IPS-18a (cell line): ENCODE data around the gene CPTP.

Experiments used
- H3K27ac ChIP-seq: one replicate; pipeline ENCODE4 v1.5.1; 2013; ENCODE audit warnings: low read length
- H3K27me3 ChIP-seq: one replicate; pipeline ENCODE4 v1.6.1; 2013; ENCODE audit warnings: mild to moderate bottlenecking, low read length; ENCODE audit not compliant: control insufficient read depth, insufficient read depth
- H3K36me3 ChIP-seq: one replicate; pipeline ENCODE4 v1.6.1; 2013; ENCODE audit warnings: low read depth, low read length; ENCODE audit not compliant: control insufficient read depth
- H3K4me1 ChIP-seq: one replicate; pipeline ENCODE4 v1.6.1; 2013; ENCODE audit warnings: low read depth, low read length; ENCODE audit not compliant: control insufficient read depth
- H3K4me3 ChIP-seq: one replicate; pipeline ENCODE4 v1.5.1; 2013; ENCODE audit warnings: low read length
- H3K9ac ChIP-seq: one replicate; pipeline ENCODE4 v1.6.1; 2013; ENCODE audit warnings: mild to moderate bottlenecking, low read length, moderate library complexity
- H3K9me3 ChIP-seq: one replicate; pipeline ENCODE4 v1.6.1; 2013; ENCODE audit warnings: low read depth, low read length; ENCODE audit not compliant: control insufficient read depth

Gene CPTP

DNA sequence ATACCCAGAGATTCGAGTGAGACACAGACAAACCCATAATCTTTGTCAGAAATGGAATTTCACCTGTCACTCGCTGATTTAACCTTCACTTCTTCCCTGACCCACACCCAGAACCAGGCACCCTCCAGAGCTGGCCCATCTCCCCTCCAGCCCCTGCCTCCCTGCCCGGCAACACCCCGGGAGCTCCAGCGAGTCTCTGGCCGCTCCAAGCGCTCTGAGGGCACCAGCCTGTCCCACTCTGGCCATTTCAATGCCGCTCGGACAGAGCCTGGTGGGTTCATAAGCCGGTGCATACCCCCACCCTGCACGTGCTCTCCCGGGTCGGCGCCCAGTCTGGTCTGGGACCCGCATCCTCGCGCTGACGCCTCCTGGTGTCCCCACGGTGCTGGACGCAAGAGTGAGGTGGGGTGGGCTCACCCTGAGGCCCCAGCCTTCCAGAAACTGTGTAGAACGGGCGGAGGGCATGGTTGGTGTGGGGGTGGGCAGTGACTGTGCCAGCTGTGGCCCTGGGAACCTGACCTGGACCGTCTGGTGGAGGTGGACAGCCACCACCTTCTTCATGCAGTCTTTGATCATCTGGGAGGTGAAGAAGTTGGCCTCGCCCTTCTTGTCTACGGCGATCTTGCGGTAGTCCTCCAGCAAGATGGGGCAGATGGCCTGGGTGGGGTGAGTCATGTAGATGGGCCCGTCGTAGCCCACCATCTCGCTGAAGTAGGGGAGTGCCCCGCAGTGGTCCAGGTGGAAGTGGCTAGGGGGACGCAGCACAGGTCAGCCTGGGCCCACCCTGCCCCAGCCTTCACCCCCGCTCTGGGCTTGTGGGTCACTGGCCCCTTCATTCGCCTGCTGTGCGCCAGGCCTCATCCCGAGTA lies 5.6 kb upstream of the CPTP start:
- no peaks in the 10 kb centered on the region for H3K27me3 ChIP-seq
- no peaks in the 10 kb centered on the region for H3K9me3 ChIP-seq
- H3K4me1 ChIP-seq: peaks cover 9% of the 10 kb centered on the region
- no peak overlapping the region for H3K4me3 ChIP-seq
- no peak overlapping the region for H3K9ac ChIP-seq
- no peak overlapping the region for H3K27ac ChIP-seq
- peaks cover 27% of the 10 kb centered on the region for H3K36me3 ChIP-seq

DNA sequence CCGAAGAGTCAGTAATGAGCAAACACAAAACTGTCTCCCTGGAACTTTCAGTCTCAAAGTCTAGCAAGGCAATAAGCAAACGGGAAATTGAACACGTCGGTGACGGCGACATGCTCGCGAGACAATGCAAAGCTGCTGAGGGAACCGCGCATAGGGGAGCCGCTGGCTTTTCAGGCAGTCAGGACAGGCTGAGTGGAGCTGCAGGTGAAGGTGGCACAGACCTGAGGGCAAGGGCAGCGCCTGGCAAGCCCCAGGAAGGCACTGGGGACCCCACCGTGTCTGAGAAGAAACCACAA lies 5.0 kb upstream of the CPTP start:
- Histone ChIP-seq H3K4me1 (peaks cover 9% of the 10 kb centered on the region), H3K27ac (no peak overlapping the region), H3K4me3 (no peak overlapping the region), H3K9me3 (no peaks in the 10 kb centered on the region), H3K27me3 (no peaks in the 10 kb centered on the region), H3K36me3 (peaks cover 22% of the 10 kb centered on the region), H3K9ac (no peak overlapping the region)

DNA sequence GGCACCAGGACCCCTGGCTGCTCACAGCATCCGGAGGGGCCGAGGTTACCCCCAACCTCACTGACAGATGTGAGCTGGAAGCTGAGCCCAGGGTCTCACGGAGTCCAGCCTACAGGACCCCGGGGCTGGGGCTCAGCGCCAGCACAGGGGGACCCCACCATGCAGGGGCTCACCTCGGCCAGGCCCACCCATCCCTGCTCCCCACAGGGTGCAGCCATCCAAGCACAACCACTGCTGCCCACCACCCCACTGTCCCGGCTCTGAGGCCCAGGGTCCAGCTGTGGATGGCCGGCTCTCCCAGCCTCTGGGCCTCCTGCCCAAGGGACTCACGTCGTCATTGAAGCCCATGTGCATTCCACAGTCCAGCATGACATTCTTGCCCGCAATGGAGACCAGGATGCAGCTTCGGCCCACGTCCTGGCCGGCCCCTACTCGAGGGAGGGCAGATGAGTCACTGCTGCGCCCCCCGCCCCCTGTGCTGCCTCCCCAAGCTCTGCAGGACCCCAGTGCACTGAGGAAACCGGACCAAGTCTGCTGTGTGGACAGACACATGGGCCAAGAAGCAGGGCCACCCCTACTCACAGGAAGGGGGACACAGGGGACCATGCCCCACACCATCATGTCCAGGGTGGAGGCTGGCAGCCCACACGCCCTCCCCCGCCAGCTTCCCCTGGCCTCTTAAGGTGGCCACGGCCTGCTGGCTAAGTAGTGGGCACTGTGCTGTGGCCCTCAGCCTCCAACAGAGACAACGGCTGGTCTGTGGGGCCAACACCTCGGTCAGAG lies 3.7 kb upstream of the CPTP start:
- Histone ChIP-seq H3K27me3 (no peaks in the 10 kb centered on the region), H3K4me1 (peaks cover 2% of the 10 kb centered on the region), H3K27ac (no peak overlapping the region), H3K9me3 (no peaks in the 10 kb centered on the region), H3K9ac (no peak overlapping the region), H3K36me3 (peaks cover 18% of the 10 kb centered on the region), H3K4me3 (no peak overlapping the region)

DNA sequence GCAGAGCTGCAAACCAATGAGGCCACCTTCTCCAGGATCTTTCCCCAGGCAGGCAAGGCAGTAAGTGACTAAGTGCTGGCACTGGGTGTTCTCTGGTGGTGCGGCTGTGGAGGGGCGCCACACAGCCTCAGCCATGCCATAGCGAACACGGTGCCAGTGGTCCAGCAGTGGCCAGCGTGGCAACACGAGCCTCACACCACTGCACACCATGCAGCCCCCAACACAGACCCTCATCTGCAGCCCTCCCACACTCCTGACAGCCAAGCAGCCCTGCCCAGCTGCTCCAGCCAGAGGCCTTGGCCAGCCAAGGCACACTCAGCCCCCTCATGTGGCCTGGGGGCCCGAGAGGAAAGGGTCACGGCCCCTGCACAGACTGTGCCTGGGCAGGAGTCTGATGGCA lies 3.1 kb upstream of the CPTP start:
- peaks cover 18% of the 10 kb centered on the region for H3K36me3 ChIP-seq
- no peaks in the 10 kb centered on the region for H3K9me3 ChIP-seq
- H3K27ac ChIP-seq: no peak overlapping the region
- H3K4me3 ChIP-seq: no peak overlapping the region
- no peaks in the 10 kb centered on the region for H3K27me3 ChIP-seq
- no peaks in the 10 kb centered on the region for H3K4me1 ChIP-seq
- no peak overlapping the region for H3K9ac ChIP-seq

DNA sequence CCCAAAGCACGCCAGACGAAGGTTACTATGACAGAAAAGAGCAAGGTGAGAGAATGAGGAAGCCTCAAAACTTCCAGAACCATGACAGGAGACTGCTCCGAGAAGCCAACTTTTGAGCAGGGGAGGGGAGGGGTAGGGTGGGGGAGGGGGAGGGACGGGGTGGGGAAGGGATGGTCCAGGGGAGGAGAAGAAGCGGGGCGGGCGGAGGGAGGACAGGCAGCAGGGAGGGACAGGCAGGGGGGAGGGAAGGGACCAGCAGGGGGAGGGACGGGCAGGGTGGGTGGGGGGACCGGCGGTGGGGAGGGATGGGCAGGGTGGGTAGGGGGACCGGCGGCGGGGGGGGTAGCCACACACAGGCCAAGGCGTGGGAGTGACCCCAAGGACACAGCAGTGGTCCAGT lies 2.2 kb upstream of the CPTP start:
- no peaks in the 10 kb centered on the region for H3K27me3 ChIP-seq
- H3K36me3 ChIP-seq: peaks cover 13% of the 10 kb centered on the region
- no peak overlapping the region for H3K27ac ChIP-seq
- no peak overlapping the region for H3K4me3 ChIP-seq
- H3K9me3 ChIP-seq: no peaks in the 10 kb centered on the region
- no peak overlapping the region for H3K9ac ChIP-seq
- H3K4me1 ChIP-seq: no peaks in the 10 kb centered on the region

DNA sequence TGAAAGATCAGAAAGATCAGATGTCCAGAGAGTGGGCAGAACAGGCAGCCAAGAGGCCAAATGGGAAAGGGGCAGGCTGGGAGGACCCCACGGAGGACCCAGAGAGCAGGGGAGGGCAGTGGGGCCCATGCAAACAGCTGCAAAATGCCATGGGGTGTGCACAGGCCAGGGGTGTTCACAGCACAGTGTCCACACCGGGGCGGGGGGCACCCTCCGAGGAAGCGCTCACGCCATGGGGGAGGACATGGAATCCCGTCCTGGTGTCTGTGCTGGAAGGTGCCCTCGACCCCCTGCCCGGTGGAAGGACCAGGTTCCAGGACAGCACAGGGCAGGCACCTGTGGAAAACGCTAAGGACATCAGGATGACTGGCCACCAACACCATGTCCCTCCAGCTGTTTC lies 1.6 kb upstream of the CPTP start:
- Histone ChIP-seq H3K9ac (no peak overlapping the region), H3K4me1 (no peaks in the 10 kb centered on the region), H3K9me3 (no peaks in the 10 kb centered on the region), H3K27me3 (no peaks in the 10 kb centered on the region), H3K36me3 (peaks cover 10% of the 10 kb centered on the region), H3K4me3 (no peak overlapping the region), H3K27ac (no peak overlapping the region)

DNA sequence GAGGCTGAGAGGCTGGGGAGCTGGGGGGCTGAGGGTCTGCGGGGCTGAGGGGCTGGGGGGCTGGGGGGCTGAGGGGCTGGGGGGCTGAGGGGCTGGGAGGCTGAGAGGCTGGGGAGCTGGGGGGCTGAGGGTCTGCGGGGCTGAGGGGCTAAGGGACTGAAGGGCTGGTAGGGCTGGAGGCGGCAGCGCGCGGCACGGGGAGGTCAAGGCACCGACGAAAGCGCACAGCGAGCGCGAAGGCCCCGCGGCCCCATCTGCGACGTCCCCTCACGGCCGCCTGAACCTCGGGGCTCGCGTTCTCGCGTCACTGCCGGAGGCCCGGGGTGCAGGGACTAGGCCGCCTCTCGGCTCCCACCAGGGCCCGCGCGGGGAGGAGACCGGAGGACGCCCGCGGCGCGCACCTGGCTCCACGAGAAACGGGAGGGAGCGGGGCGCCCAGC lies 498 bp upstream of the CPTP start:
- Histone ChIP-seq H3K27ac (no peak overlapping the region), H3K4me1 (no peaks in the 10 kb centered on the region), H3K9me3 (no peaks in the 10 kb centered on the region)

DNA sequence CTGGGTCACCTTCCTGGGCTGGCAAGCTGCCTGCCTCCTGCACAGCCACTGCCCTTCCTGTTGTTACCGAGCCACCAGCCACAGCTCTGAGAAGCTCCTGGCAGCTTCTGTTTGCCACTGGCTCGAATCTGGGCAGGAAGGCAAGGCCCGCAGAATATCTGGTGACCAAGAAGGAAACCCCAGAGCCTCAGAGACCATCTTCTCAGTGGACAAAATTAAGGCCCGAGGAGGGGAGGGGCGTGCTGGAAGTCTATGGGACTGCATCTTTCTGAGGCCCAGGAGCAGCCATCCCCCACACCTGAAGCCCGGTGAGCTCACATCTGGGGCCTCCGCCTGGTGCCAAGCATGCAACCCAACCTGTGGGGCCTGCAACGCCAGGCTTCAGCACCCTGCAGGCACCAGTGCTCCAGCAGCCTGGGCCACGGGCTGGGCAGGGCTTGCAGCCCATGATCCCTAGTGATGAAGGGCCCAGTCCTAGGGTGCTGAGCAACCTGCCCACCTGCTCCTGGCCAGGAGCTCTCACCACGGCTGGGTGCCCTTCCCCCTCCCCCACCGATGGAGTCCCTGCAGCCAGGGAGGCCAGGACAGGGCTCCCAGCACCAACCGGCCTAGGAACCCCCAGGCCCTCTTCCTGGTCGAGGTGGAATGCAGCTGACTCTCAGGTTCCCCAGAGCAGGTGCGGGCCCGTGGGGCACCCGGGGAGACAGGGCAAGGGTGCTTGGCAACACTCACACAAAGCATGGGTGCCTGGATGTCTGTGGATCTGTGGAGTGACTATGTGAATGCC lies 879 bp downstream of the CPTP start:
- H3K27me3 ChIP-seq: no peaks in the 10 kb centered on the region
- H3K4me1 ChIP-seq: no peaks in the 10 kb centered on the region
- no peaks in the 10 kb centered on the region for H3K36me3 ChIP-seq
- H3K9me3 ChIP-seq: no peaks in the 10 kb centered on the region
- H3K27ac ChIP-seq: no peak overlapping the region
- H3K9ac ChIP-seq: peak overlapping the region; percentile 66
- peak overlapping the region; percentile 74 for H3K4me3 ChIP-seq

More for the DNA sequence above, 498 bp upstream of the CPTP start:
- Histone ChIP-seq H3K27me3 (no peaks in the 10 kb centered on the region), H3K4me3 (peak overlapping the region; percentile 84), H3K9ac (peak overlapping the region; percentile 77), H3K36me3 (peaks cover 8% of the 10 kb centered on the region)

DNA sequence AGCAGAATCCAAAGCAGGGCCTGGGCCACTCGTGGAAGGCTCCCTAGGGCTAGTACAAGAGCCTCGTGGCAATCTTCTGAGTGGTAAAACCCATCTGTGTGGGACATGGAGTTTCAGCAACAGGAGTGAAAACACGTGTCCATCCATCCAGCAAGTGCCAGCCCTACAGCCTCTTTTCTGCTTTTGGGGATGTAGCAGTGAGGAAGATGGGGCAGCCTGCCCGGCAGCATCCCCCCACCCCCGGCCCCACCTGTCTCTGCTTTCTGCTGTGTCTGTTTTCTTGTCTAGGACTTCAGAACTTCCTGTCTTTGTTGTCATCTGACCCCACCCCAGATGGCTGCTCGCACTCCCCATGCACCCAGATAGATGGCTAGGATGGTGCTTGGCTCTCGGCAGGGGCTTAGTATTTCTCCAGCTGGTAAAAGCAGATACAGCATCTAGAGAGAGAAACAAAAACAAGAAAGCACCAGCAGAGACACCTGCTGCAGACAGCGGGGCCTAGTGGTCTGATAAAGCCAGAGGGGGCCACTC lies 1.5 kb downstream of the CPTP start:
- H3K4me3 ChIP-seq: no peak overlapping the region
- H3K27ac ChIP-seq: no peak overlapping the region
- no peaks in the 10 kb centered on the region for H3K36me3 ChIP-seq
- H3K27me3 ChIP-seq: no peaks in the 10 kb centered on the region
- H3K9ac ChIP-seq: no peak overlapping the region
- no peaks in the 10 kb centered on the region for H3K4me1 ChIP-seq
- H3K9me3 ChIP-seq: no peaks in the 10 kb centered on the region

DNA sequence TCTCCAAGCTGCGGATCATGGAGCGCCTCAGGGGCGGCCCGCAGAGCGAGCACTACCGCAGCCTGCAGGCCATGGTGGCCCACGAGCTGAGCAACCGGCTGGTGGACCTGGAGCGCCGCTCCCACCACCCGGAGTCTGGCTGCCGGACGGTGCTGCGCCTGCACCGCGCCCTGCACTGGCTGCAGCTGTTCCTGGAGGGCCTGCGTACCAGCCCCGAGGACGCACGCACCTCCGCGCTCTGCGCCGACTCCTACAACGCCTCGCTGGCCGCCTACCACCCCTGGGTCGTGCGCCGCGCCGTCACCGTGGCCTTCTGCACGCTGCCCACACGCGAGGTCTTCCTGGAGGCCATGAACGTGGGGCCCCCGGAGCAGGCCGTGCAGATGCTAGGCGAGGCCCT lies 2.7 kb downstream of the CPTP start:
- Histone ChIP-seq H3K27me3 (no peaks in the 10 kb centered on the region), H3K9me3 (no peaks in the 10 kb centered on the region), H3K27ac (no peak overlapping the region), H3K9ac (no peak overlapping the region), H3K4me1 (no peaks in the 10 kb centered on the region), H3K36me3 (no peaks in the 10 kb centered on the region), H3K4me3 (no peak overlapping the region)

DNA sequence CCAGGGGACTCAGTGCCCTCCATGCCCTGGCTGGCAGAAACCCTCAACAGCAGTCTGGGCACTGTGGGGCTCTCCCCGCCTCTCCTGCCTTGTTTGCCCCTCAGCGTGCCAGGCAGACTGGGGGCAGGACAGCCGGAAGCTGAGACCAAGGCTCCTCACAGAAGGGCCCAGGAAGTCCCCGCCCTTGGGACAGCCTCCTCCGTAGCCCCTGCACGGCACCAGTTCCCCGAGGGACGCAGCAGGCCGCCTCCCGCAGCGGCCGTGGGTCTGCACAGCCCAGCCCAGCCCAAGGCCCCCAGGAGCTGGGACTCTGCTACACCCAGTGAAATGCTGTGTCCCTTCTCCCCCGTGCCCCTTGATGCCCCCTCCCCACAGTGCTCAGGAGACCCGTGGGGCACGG lies 3.7 kb downstream of the CPTP start:
- no peaks in the 10 kb centered on the region for H3K9me3 ChIP-seq
- H3K9ac ChIP-seq: no peak overlapping the region
- no peak overlapping the region for H3K4me3 ChIP-seq
- no peaks in the 10 kb centered on the region for H3K27me3 ChIP-seq
- no peak overlapping the region for H3K27ac ChIP-seq
- no peaks in the 10 kb centered on the region for H3K36me3 ChIP-seq
- H3K4me1 ChIP-seq: no peaks in the 10 kb centered on the region
